ENCODE measurements around the gene ERG. TPM values are rescaled to one million over a fixed set of nuclear protein-coding genes. Genes with fewer than 3 reads are reported as not detected.
A peak's percentile ranks its signal among the peaks of the same experiment; 100 is the strongest.

Gene ERG
- total and polyA plus RNA-seq, 2 donors (not counting 1 experiment from before 2014, with no cell fraction given): under 0.01 TPM; not detected in 1

DNA sequence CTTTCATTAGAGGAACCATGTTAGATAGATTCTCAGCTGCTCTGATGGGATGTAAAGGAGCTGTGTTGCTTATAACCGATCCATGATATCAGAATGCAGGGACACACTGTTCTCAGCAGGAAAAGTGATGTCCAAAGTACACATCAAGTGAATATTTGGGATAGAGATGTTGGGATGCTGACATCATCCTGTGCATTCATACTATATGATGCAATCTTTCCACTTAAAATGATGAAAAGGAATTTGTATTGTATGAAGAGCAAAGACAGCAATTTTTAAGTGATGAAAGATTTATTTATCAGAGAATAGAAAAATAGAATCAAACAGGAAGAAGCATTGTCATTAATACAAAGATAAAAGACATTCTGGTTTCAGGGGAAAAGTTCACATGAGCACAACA, 110.1 kb downstream of the ERG start:
- Histone ChIP-seq H3K27ac (ENCODE audit: insufficient read depth, low read length) (no peak overlapping the region), H3K4me1 (ENCODE audit: control insufficient read depth, extremely low read depth, insufficient read depth, low read length) (no peaks in the 10 kb centered on the region), H3K4me2 (ENCODE audit: extremely low read depth, insufficient read depth, low read length) (no peak overlapping the region), H3K79me2 (ENCODE audit: control insufficient read depth, insufficient read depth, low read length) (no peaks in the 10 kb centered on the region), H3K27me3 (ENCODE audit: control insufficient read depth, insufficient read depth, low read length) (no peaks in the 10 kb centered on the region), H3K9me3 (ENCODE audit: control insufficient read depth, insufficient read depth, low read depth, low read length) (no peaks in the 10 kb centered on the region), H3K4me3 (replicated peaks in 1 of 4; ENCODE audit: control extremely low read depth in 1 of 4, insufficient read depth in 1 of 4, low read depth in 3 of 4, low read length in 4 of 4) (no peak overlapping the region), H3K36me3 (ENCODE audit: control insufficient read depth, insufficient read depth, low read length) (no peaks in the 10 kb centered on the region), H3K9ac (ENCODE audit: insufficient read depth, low read length) (no peak overlapping the region), H2AFZ (ENCODE audit: low read length) (no peak overlapping the region), H4K20me1 (ENCODE audit: control insufficient read depth, extremely low read depth, insufficient read depth, low read length) (no peaks in the 10 kb centered on the region)
- DNase-seq (ENCODE audit: low read depth in 2 of 2): peak; percentile 36 to 44
- TF ChIP-seq, protein P1, sequence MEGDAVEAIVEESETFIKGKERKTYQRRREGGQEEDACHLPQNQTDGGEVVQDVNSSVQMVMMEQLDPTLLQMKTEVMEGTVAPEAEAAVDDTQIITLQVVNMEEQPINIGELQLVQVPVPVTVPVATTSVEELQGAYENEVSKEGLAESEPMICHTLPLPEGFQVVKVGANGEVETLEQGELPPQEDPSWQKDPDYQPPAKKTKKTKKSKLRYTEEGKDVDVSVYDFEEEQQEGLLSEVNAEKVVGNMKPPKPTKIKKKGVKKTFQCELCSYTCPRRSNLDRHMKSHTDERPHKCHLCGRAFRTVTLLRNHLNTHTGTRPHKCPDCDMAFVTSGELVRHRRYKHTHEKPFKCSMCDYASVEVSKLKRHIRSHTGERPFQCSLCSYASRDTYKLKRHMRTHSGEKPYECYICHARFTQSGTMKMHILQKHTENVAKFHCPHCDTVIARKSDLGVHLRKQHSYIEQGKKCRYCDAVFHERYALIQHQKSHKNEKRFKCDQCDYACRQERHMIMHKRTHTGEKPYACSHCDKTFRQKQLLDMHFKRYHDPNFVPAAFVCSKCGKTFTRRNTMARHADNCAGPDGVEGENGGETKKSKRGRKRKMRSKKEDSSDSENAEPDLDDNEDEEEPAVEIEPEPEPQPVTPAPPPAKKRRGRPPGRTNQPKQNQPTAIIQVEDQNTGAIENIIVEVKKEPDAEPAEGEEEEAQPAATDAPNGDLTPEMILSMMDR (conservative IDR thresholded peaks at IDR 0.05 in 1 of 2, IDR thresholded peaks at IDR 0.05 in 1 of 2; ENCODE audit: low read depth in 1 of 2, low read length in 2 of 2): no peak
- TF ChIP-seq EZH2 (IDR thresholded peaks at IDR 0.05; ENCODE audit: low read length, missing control alignments): no peak

DNA sequence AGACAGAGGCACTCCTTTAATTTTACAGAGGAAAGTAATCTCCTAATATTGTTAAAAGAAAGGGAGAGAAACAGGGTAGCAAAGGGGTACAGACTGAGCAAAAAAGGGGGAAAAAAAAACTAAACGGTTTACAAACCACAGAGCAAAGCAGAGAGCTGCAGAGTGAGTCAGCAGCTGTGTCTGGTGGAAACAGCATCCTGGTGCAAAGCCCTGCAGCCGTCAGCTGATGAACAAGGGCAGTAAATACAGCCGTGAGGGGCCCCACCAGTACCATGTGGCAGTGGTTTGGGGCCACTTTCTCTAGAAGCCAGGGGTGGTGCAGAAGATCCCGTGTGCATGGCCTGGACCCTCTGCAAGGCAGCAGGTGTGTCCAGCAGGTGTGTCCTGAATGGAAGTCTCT, 111.3 kb downstream of the ERG start:
- no peaks in the 10 kb centered on the region for H3K79me2 ChIP-seq (ENCODE audit: control insufficient read depth, insufficient read depth, low read length)
- H3K4me1 ChIP-seq (ENCODE audit: control insufficient read depth, extremely low read depth, insufficient read depth, low read length): no peaks in the 10 kb centered on the region
- no peak overlapping the region for H3K27ac ChIP-seq (ENCODE audit: insufficient read depth, low read length)
- no peaks in the 10 kb centered on the region for H3K9me3 ChIP-seq (ENCODE audit: control insufficient read depth, insufficient read depth, low read depth, low read length)
- H3K4me3 ChIP-seq (replicated peaks in 1 of 4; ENCODE audit: control extremely low read depth in 1 of 4, insufficient read depth in 1 of 4, low read depth in 3 of 4, low read length in 4 of 4): no peak overlapping the region
- H4K20me1 ChIP-seq (ENCODE audit: control insufficient read depth, extremely low read depth, insufficient read depth, low read length): no peaks in the 10 kb centered on the region
- no peak for TF ChIP-seq EZH2 (IDR thresholded peaks at IDR 0.05; ENCODE audit: low read length, missing control alignments)
- TF ChIP-seq, protein P1 (conservative IDR thresholded peaks at IDR 0.05 in 1 of 2, IDR thresholded peaks at IDR 0.05 in 1 of 2; ENCODE audit: low read depth in 1 of 2, low read length in 2 of 2): no peak
- H3K9ac ChIP-seq (ENCODE audit: insufficient read depth, low read length): no peak overlapping the region
- no peaks in the 10 kb centered on the region for H3K27me3 ChIP-seq (ENCODE audit: control insufficient read depth, insufficient read depth, low read length)
- no peaks in the 10 kb centered on the region for H3K36me3 ChIP-seq (ENCODE audit: control insufficient read depth, insufficient read depth, low read length)
- DNase-seq (ENCODE audit: low read depth in 2 of 2): peak in 1 of 2 donors; percentile 53
- no peak overlapping the region for H2AFZ ChIP-seq (ENCODE audit: low read length)
- no peak overlapping the region for H3K4me2 ChIP-seq (ENCODE audit: extremely low read depth, insufficient read depth, low read length)

DNA sequence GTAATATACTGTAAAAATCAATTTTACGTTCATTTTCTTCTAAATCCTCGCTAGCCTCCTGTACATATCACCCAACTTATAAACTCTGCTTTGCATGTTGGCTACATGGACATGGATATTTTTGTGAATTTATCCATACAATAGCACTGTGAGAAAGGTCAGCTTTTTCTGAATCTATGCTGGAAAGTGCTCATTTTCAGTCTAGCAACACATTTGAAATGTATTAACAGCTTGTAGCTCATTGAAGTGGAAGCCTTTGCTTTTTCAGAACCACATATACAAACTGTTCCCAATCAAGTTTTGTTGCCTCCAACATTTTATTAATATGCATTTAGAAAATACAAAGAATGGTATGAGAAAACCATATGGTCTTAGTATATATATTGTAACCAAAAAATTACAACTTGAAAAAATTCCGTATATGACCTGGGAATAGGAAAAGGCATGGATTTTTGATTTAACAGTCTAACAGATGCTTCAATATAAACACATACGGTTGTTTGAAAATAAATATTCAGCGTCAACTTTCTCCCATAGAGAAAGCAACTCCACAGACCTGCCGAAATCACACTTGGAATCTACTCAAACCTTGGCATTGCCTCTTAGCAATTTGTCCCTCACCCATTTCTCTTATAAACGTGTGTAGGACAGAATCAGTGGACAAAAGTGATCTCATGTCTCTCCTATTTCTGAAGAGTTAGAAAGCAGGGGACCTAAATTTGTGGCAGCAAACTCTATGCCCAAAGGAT, 112.7 kb downstream of the ERG start:
- Histone ChIP-seq H4K20me1 (ENCODE audit: control insufficient read depth, extremely low read depth, insufficient read depth, low read length) (no peaks in the 10 kb centered on the region), H3K27me3 (ENCODE audit: control insufficient read depth, insufficient read depth, low read length) (no peaks in the 10 kb centered on the region), H3K79me2 (ENCODE audit: control insufficient read depth, insufficient read depth, low read length) (no peaks in the 10 kb centered on the region)

More for the DNA sequence above, 112.7 kb downstream of the ERG start:
- no peak for DNase-seq (ENCODE audit: low read depth in 2 of 2)
- Histone ChIP-seq H3K4me2 (ENCODE audit: extremely low read depth, insufficient read depth, low read length) (no peak overlapping the region), H3K4me3 (replicated peaks in 1 of 4; ENCODE audit: control extremely low read depth in 1 of 4, insufficient read depth in 1 of 4, low read depth in 3 of 4, low read length in 4 of 4) (no peak overlapping the region), H2AFZ (ENCODE audit: low read length) (no peak overlapping the region), H3K9ac (ENCODE audit: insufficient read depth, low read length) (no peak overlapping the region), H3K27ac (ENCODE audit: insufficient read depth, low read length) (no peak overlapping the region), H3K36me3 (ENCODE audit: control insufficient read depth, insufficient read depth, low read length) (no peaks in the 10 kb centered on the region), H3K4me1 (ENCODE audit: control insufficient read depth, extremely low read depth, insufficient read depth, low read length) (no peaks in the 10 kb centered on the region), H3K9me3 (ENCODE audit: control insufficient read depth, insufficient read depth, low read depth, low read length) (no peaks in the 10 kb centered on the region)
- TF ChIP-seq, protein P1 (conservative IDR thresholded peaks at IDR 0.05 in 1 of 2, IDR thresholded peaks at IDR 0.05 in 1 of 2; ENCODE audit: low read depth in 1 of 2, low read length in 2 of 2): no peak
- TF ChIP-seq EZH2 (IDR thresholded peaks at IDR 0.05; ENCODE audit: low read length, missing control alignments): no peak

Measured in fibroblast of lung (primary cell).